HG03097 (cell line): ENCODE measurements around the gene ACKR2.

ENCODE experiments used
- ATAC-seq: cut with Tn5 transposase; IDR thresholded peaks from one replicate; pipeline ENCODE4 v1.9.1; 2021; ENCODE audit not compliant: unreplicated experiment, low FRiP score

The ACKR2 gene

DNA sequence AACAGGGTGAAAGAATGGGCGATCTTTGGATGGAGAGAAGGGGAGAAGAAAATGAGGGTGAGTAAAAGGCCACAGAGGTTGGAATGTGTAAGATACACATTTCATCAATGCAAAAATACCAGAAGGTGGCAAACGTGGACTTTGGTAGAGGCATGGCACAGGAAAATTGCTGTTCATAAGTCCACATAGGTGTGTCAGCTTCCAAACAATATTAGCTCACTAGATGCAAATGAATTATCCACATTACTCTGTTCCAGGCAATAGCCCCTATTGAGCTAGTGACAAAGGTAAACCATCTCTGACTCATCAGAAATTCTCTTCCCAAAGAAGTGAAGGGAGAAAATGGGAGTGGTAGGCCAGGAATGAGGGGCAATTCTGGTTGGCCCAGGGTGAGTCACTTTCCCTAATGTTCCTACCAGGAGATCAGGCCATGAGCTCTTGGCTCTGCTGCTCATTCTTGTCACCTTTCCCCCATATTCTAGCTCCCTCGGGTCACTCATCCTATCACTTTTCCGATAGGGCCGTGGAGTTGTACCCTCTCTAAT, 19.9 kb downstream of the ACKR2 start:
- no peak for ATAC-seq

DNA sequence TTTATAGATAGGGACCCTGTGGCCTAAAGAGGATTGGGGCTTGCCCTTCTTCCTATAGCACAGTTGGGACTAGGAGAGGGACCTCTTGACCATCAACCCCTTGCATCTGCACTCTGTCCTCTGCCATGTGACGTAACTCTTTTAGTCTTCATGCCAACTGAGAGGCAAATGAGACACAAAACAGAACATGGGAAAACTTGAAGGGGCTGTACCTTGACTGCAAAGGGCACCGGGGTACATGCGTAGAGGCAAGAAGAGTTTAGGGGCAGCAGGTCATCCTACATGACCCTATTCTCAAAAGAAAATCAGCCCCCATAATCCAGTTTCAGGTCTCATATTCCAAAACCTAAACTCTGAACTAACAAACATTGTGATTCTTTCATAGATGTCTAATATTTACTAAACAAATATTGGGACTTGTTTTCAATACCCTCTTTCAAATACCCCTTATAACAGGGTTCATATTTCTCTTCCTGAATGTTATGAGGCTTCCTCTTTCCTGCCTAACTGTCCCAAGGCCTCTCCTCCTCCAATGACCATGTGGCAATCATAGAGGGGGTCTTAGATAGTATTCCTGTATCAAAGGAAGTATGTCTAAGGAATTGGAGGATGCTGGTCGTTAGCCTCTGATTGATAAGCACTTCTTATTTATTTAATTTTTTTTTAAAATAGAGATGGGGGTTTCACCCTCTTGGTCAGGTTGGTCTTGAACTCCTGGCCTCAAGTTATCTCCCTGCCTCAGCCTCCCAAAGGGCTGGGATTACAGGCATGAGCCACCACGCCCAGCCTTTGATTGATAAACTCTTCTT, 20.6 kb downstream of the ACKR2 start:
- ATAC-seq = no peak

DNA sequence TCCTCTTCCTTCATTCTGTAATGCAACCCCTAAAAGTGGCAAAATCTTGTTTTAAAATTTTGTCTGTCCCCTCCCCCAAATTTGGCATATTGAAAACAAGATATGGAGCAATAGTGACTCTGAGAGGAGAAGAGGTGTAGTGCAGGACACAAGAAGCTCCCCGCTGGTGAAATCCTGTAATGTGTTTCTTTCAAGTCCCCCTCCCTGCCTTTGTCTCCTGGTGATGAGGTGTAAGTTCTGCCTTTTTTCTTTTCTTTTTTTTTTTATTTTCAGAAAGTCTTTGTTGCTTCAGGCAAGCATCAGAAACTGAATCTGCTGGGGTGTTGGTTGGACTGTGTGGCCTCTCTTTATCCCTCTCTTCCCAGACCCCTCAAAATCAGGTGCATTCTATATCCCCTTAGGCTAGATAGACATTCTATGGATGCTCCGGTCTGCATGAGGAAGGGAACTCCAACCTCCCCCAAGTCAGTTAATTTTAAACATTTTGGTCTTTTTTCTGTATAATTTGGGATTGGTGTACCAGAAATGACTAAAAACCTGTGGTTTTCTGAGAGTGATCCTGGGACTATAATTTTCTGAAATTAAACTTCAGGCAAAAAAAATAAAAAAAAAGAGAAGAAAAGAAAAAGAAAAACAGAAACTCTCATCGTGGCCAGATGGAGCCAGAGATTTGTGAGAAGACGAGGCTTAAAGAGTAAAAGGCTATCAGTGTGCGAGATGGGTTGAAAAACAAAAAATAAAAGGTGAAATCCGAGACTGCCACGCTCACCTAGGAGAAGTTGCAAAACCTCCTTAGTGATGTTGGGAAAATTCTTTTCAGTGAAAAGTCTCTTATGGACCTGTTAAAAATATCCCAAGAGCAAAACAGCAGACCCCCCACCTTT, 21.4 kb downstream of the ACKR2 start:
- ATAC-seq = no peak

DNA sequence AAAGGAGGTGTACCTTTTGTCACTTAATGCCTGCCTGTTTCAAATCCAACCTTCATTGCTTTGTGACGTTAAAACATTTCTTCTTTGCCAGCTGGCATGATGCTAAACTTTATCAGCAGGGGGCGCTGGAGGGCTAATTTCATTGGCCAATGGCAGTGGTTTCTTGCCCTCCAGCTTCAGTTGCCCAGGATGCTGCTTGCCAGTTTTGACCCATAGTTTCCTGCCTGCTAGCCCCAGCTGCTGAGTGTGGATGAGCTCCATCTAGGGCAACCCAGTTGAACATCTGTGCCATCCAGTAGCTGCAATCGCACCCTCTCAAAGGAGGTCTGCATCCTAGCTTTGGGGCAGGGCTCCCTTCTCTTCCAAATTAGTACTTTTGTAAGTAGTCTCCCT, 22.1 kb downstream of the ACKR2 start:
- ATAC-seq = no peak

DNA sequence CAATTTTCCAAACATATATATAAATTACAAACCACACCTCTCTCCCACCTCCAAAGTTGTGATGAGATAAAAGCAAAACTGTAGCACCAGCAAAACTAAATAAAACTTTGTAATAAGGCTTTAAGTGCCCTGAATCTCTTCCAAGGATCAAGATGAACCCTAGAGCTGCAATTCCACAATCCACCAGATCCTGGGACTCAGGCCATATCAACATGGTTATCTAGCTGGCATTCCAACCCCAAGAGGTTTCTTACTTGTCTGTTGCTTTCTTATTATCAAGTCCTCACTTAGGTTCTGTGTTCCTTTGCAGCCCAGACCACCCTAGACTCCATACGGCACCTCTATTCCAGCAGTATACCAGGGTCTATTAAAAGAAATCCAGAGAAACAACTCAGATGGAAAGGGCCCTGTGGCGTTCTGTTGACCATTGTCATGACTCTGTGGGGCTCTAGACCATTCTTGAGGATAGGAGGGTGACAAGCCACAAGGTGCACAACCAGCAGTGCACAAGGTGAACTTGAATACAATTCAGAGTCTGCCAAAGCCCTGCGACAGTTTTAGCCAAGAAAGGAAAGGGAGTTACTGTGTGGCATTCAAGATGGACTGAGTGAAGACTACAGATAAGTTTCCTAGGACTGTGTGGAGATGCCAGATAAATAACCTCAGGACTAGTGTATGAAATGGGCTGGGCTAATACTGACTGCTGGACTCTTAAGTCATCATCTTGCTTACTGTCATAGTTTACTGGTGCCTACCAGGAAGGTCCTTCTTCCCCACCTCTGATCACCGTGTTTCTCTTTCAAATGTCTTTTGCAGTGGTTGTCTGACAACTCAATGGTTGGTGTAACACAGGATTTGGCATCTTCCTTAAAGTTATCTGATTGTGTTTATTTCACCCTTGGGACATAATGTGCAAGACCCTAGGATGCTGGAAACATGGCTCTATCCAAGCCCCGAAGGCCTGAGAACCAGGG, 27.2 kb downstream of the ACKR2 start:
- ATAC-seq = no peak

DNA sequence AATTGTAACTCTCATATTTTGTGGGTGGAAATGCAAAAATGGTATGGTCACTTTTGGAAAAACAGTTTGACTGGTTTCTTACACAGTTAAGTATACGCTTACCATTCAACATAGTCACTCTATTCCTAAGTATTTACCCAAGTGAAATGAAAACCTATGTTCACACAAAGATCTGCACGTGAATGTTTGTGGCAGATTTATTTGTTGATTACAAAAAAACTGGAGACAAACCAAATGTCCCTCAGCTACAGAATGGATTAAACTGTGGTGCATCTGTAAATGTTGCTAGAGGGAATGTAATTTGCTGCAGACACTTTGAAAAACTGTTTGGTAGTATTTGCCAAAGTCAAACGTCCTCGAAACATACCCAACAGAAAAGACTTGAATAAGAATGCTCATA, 29.3 kb downstream of the ACKR2 start:
- ATAC-seq = no peak

DNA sequence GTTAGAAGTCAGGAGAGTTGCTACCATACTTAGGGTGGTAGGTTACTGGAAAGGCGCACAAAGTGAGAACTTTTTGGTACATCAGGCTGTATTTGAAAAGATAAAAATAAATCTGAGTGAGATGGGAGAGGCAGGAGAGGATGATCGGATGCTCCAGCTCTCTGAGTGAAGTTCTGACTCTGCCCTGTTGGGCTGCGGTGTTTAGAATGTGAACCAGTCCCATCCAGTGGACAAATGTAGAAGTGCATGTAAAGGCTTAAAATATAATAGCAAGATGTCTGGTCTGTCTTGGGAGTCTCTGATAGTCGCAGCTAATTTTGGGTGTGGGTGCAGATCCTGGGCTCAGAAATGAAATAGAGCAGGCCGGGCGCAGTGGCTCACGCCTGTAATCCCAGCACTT, 30.4 kb downstream of the ACKR2 start:
- no peak for ATAC-seq

DNA sequence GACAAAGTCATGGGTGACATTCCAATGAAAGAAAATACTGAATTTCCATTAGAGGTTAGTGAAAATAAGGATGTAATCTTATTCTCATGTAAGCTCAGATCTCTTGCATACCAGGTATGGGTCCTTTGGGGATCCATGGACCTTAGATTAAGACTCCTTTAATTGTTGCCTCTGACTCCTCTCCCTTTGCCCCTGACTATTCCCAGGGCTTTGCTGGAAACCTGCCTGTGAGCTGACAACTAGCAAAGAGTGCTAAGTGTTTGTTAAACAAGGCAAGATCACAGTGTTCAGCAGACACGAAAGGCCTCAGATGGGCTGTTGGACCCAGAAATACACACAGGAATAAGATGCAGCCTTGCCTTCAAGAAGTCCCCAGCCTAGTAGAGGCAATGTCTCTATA, 32.1 kb downstream of the ACKR2 start:
- no peak for ATAC-seq

DNA sequence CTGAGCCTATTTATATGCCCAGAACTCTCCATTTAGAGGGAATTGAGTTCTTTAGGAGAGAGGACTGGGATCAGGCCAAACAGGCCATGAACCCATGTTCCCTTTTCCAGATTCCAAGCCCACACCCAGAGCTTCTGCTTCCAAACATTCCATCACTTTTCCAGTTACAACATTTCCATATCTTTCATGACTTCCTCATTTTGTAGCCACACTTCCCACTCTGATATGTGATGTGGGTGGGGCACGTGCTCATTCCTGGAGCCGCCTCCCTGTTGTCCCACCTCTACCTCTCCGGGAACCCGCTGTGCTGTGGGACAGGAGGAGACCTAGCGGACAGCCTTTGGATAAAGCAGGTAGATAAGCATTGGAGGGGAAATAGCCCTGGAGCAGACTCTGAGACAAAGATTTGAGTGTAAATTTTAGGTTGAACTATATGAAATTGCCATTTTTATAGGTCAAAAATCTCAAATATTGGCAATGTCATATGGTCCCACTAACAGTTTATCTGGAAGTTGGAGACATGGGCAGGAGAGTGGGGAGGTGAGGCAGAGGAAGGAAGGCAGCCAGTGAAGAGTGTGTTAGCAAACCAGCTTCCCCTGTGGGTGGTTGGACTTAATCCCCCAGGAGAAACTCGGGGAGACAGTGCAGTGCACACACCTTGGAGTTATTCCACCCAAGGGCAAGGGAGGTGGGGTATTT, 34.6 kb downstream of the ACKR2 start:
- no peak for ATAC-seq

DNA sequence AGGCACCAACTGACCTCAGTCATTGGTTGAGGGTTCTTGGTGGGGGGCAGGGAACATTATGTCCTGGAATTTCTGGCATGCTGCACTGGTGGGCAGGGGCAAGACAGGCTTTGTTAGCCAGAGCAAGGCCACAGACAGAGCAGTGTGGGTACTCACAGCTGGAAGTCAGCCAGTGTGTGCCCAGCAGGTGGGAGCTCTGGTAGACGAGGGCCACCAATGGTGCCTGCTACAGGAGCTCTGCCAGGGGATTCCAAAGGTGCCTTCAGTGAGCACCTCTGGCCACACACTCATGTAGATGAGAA, 35.1 kb downstream of the ACKR2 start:
- no peak for ATAC-seq

DNA sequence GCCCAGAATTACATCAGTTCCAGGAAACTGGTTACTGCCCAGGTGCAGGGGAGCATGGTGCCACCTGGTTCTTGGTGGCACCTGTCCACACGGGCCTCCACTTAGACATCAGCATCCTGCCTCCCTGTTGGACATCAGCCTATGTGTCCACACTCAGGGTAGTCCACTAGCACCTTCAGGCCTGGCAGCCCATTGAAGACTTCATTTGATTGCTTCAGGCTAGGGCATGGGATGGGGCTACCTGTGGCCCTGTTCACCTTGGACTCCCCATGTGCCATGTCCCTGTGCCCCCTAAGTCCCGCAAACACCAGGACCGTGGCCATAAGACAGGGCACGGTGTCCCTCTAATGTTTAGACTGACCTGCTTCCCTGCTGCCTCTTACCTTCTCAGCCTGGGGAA, 35.6 kb downstream of the ACKR2 start:
- ATAC-seq = no peak

DNA sequence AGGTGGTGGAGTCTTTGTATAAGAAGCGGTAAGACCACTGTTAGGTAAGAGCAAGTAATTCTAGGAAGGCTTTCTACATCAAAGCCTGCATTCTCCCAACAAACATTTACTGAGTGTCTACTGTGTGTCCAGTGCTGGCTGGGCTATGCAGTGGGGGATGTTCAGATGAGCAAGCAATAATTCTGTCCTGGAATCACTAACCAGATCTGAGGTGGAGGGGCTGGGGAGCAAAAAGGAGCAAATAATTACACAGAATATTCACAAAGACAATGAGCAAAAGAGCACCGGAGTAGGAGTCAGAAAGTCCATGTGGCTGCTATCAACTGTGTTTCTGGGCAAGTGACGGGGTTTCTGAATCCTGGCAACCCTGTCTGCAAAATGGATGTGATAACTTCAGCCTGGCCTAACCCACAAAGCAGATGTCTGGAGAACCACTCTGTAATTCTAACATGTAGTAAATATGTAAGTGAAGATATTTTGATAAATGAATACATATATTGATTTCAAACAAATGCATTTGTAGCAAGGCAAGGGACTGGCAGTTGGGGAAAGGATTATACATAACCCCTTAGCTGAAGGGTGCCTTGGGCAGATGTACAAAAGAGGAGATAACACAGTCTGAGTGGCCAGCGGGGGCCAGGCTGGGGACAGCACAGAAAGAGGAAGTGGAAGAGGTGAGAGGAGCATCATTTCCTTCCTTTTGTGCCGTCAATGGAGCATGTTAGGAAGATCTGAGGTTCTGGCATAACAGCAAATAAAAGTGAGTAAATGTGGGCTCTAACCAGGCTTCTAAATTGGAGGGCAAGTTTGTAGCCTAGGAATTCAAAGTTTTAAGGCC, 37.7 kb downstream of the ACKR2 start:
- ATAC-seq = no peak

DNA sequence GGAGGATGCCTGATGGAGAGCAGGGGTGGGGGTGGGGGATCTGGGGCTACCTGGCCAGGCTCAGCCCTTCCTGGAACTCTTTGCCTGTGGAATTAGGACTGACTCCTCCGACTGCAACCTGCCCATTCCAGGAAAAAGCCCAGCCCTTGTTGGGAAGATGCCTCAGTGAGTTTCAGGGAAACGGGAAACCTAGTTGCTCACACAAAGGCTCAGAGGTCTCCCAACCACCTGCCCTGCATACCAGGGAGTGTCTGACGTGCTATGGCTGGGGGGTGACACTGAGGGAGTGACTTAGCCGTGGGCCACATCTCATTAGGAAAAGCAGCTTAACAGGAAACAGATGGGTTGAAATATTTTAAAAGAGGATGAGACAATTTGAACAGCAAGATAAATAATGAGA, 38.5 kb downstream of the ACKR2 start:
- no peak for ATAC-seq

DNA sequence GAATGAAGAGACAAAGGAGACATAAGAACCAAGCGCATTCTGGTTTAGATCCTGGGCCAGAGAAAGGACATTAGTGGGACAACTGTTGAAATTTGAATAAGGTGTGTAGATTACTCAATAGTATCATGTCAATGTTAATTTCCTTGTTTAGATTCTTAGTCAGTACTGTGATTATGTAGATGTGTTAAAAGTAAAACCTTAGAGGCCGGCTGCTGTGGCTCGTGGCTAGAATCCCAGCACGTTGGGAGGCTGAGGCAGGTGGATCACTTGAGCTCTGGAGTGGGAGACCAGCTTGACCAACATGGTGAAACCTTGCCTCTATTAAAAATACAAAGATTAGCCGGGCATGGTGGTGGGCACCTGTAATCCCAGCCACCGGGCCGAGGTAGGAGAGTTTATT, 39.8 kb downstream of the ACKR2 start:
- ATAC-seq = no peak

DNA sequence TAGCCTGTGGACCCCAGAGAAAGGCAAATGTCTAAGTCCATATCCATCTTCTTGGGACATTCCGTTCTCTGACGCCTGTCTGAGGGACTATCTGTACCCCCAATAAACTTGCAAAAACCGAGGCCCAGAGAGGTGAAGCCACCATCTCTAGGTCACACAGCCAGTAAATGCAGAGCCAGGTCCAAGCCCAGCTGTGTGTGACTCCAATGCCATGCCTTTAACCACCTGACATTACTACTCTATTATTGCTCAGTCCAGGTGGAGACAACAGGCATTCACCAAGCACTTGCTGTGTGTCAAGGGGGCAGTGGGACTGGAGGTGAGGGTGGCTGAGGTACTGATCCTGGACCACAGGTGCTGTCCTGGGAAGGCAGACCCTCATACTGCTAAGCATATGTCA, 41.0 kb downstream of the ACKR2 start:
- no peak for ATAC-seq

DNA sequence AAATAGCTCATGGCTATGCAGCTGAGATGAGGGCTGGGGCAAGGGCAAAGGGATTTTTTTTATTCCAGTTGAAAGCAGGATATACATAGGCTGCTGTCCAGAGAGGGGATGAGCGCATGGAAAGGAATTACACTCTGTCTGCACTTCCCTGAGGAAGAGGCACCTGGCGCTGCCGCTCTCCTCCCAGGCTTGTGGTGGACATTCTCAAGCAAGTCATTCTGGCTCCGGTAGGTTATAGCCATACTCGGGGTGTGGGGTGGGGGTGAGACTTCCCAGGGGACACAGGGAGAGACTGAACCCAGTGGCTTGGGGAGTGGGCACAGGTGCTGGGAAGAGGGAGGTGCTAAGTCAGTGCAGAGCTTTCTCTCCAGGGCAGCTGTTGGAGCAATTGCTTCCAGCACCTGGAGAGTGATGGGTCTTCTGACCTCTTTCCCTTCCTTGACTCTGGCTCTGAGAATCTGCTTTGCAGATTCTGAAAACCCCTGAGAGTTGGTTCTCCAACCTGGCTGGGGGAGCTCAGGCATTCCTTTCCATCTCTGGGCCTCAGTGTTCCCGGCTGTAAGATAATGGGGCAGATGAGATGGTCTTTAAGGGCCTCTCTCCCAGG, 42.1 kb downstream of the ACKR2 start:
- ATAC-seq = no peak

DNA sequence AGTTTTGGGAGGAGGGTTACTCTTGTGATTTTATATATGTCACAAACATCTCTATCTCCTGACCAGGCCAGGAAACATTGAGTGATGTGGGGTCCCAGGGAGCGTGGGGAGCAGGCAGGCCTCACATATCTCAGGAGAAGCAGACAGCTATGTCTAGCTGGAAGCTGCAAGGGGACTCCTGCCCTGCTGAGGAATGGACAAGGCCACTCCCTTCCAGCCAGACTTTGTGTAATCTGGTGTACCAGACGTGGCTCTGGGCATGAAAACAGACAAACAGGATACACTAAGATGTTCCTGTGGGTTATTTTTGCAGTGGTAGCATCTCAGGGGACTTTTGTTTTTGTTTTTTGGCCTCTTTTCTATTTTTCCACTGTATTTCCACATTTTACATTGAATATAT, 43.2 kb downstream of the ACKR2 start:
- no peak for ATAC-seq

DNA sequence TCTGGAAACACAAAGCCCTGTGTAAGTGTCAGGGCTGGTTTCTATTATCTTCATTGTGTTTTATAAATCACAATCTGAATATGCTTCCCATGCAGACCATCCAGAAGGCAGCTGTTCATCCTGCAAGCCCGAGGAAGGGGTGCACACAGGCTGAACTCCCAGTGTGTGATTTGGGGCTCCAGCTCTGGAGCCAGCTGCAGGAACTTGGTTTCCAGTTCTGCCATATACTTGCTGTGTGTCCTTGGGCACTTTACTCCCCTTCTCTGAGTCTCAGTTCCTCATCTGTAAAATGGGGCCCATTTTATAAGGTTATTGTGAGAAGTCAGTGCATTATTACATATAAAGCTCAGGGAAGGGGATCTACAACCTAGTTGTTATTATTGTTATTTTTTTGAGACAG, 43.8 kb downstream of the ACKR2 start:
- ATAC-seq = no peak
